Stomach (tissue), 4 donors: ENCODE measurements around the gene STIP1.

Experiments
- CTCF ChIP-seq, 7 experiments: fragments of 450-650 bp in 4 of 7; fragments of 200-600 bp in 3 of 7; sonication (generic) in 3 of 7; IDR thresholded peaks; one replicate each; pipeline ENCODE4 v1.5.1; 2016 to 2019; ENCODE audit warnings: antibody characterized with exemption in 7 of 7, control low read depth in 2 of 7, mild to moderate bottlenecking in 1 of 7
- POLR2A ChIP-seq, 4 donors: fragments of 450-650 bp; IDR thresholded peaks; one replicate each; pipeline ENCODE4 v1.6.1; 2016; ENCODE audit warnings: antibody characterized with exemption in 4 of 4, control low read depth in 2 of 4, mild to moderate bottlenecking in 1 of 4, moderate library complexity in 1 of 4
- POLR2AphosphoS5 ChIP-seq, 3 donors: sonication (generic); formaldehyde crosslinking; IDR thresholded peaks; one replicate each; pipeline ENCODE4 v1.6.1; 2016; ENCODE audit warnings: antibody characterized with exemption in 3 of 3

GRCh38 chr11:64183890-64184289, 2.1 kb upstream of the STIP1 start:
- no peak for TF ChIP-seq CTCF (IDR thresholded peaks at IDR 0.05)
- no peak for TF ChIP-seq POLR2AphosphoS5 (IDR thresholded peaks at IDR 0.05)
- TF ChIP-seq POLR2A (IDR thresholded peaks at IDR 0.05), result no peak
